Fibroblast of lung (primary cell): Measurements from ENCODE around the gene IRF5. TPM values are rescaled to one million over a fixed set of nuclear protein-coding genes. Genes with fewer than 3 reads are reported as not detected.

Experiments used
- DNase-seq, 2 donors: peaks; one replicate each; pipeline versions ENCODE4 v3.0.0 to v3.0.0-alpha.2; 2010; ENCODE audit warnings: low read depth in 2 of 2
- H2AFZ ChIP-seq: 2 replicates; pipeline ENCODE4 v1.5.1; 2012; ENCODE audit warnings: low read length, control low read depth, inconsistent platforms
- H3K27ac ChIP-seq: 2 replicates; pipeline ENCODE4 v1.5.1; 2011; ENCODE audit warnings: low read length, control low read depth; ENCODE audit not compliant: insufficient read depth
- H3K27me3 ChIP-seq: 2 replicates; pipeline ENCODE4 v1.5.1; 2011; ENCODE audit warnings: mild to moderate bottlenecking, low read length; ENCODE audit not compliant: control insufficient read depth, insufficient read depth
- H3K36me3 ChIP-seq: 2 replicates; pipeline ENCODE4 v1.5.1; 2011; ENCODE audit warnings: low read length; ENCODE audit not compliant: control insufficient read depth, insufficient read depth
- H3K4me1 ChIP-seq: 2 replicates; pipeline ENCODE4 v1.5.1; 2011; ENCODE audit warnings: low read length; ENCODE audit not compliant: control insufficient read depth, insufficient read depth; ENCODE audit errors: extremely low read depth
- H3K4me2 ChIP-seq: 2 replicates; pipeline ENCODE4 v1.5.1; 2011; ENCODE audit warnings: low read length, control low read depth; ENCODE audit not compliant: insufficient read depth; ENCODE audit errors: extremely low read depth
- H3K4me3 ChIP-seq, 4 experiments: fragments of 200-600 bp in 1 of 4; sonication (generic) in 1 of 4; replicated peaks in 1 of 4; 2 replicates each; pipeline ENCODE4 v1.5.1; 2011 to 2016; ENCODE audit warnings: low read length in 4 of 4, low read depth in 3 of 4, mild to moderate bottlenecking in 3 of 4, control low read depth in 2 of 4, inconsistent platforms in 1 of 4, mixed read lengths in 1 of 4; ENCODE audit not compliant: insufficient read depth in 1 of 4; ENCODE audit errors: control extremely low read depth in 1 of 4
- H3K79me2 ChIP-seq: 2 replicates; pipeline ENCODE4 v1.5.1; 2012; ENCODE audit warnings: mild to moderate bottlenecking, low read length, inconsistent platforms; ENCODE audit not compliant: control insufficient read depth, insufficient read depth
- H3K9ac ChIP-seq: 2 replicates; pipeline ENCODE4 v1.5.1; 2011; ENCODE audit warnings: mild to moderate bottlenecking, low read length, control low read depth; ENCODE audit not compliant: insufficient read depth
- H3K9me3 ChIP-seq: 2 replicates; pipeline ENCODE4 v1.5.1; 2012; ENCODE audit warnings: low read depth, low read length; ENCODE audit not compliant: control insufficient read depth, insufficient read depth
- H4K20me1 ChIP-seq: 2 replicates; pipeline ENCODE4 v1.5.1; 2011; ENCODE audit warnings: low read length; ENCODE audit not compliant: control insufficient read depth, insufficient read depth; ENCODE audit errors: extremely low read depth
- CTCF ChIP-seq, 2 donors: IDR thresholded peaks in 1 of 2; conservative IDR thresholded peaks in 1 of 2; 1 replicate in 1 of 2; 2 replicates in 1 of 2; pipeline ENCODE4 v1.5.1; 2011 to 2012; ENCODE audit warnings: low read length in 2 of 2, control low read depth in 1 of 2, inconsistent platforms in 1 of 2, low read depth in 1 of 2, mild to moderate bottlenecking in 1 of 2
- EZH2 ChIP-seq: IDR thresholded peaks from 2 replicates; pipeline ENCODE4 v1.5.1; 2012; ENCODE audit warnings: low read length, control low read depth, mild to moderate bottlenecking; ENCODE audit errors: missing control alignments
- polyA plus RNA-seq, 2 donors: library from polyadenylated mRNA; depleted of rRNA in 1 of 2; stranded (reverse) in 1 of 2; unstranded in 1 of 2; fragments of >200 nt; gene quantifications; 2 replicates each; pipeline ENCODE4 v1.2.1, GENCODE V29; 2011 to 2012; ENCODE audit warnings: missing spikeins in 1 of 2
- total RNA-seq: library from RNA; depleted of rRNA; stranded (reverse); fragments of >200 nt; gene quantifications from 2 replicates; pipeline ENCODE4 v1.2.1, GENCODE V29; 2014

The IRF5 gene
- total and polyA plus RNA-seq, 2 donors (not counting 1 experiment from before 2014, with no cell fraction given) = 0.33 TPM; not detected in 1

- Histone ChIP-seq H2AFZ (no peak overlapping the region), H3K27ac (no peak overlapping the region), H3K9me3 (no peaks in the 10 kb centered on the region), H3K4me2 (no peak overlapping the region), H3K4me3 (no peak overlapping the region), H3K36me3 (no peaks in the 10 kb centered on the region), H3K79me2 (no peaks in the 10 kb centered on the region), H3K4me1 (no peaks in the 10 kb centered on the region), H3K9ac (no peak overlapping the region), H4K20me1 (no peaks in the 10 kb centered on the region), H3K27me3 (peaks cover 18% of the 10 kb centered on the region)
- TF ChIP-seq EZH2 (no peak), CTCF (conservative IDR thresholded peaks at IDR 0.05 in 1 of 2, IDR thresholded peaks at IDR 0.05 in 1 of 2; ENCODE audit: low read depth in 1 of 2, low read length in 2 of 2) (no peak)
- no peak for DNase-seq
Measured at GRCh38 chr7:128932862-128933179, 4.9 kb upstream of the IRF5 start.

GRCh38 chr7:128933180-128933891 is 4.4 kb upstream of the IRF5 start:
- H3K27ac ChIP-seq = no peak overlapping the region
- no peak overlapping the region for H3K4me3 ChIP-seq
- H3K79me2 ChIP-seq = no peaks in the 10 kb centered on the region
- H4K20me1 ChIP-seq = no peaks in the 10 kb centered on the region
- TF ChIP-seq EZH2 (no peak), CTCF (conservative IDR thresholded peaks at IDR 0.05 in 1 of 2, IDR thresholded peaks at IDR 0.05 in 1 of 2; ENCODE audit: low read depth in 1 of 2, low read length in 2 of 2) (no peak)
- H2AFZ ChIP-seq = no peak overlapping the region
- no peaks in the 10 kb centered on the region for H3K9me3 ChIP-seq
- H3K4me1 ChIP-seq = no peaks in the 10 kb centered on the region
- no peak for DNase-seq
- no peak overlapping the region for H3K9ac ChIP-seq
- no peaks in the 10 kb centered on the region for H3K36me3 ChIP-seq
- peaks cover 22% of the 10 kb centered on the region for H3K27me3 ChIP-seq
- no peak overlapping the region for H3K4me2 ChIP-seq

GRCh38 chr7:128934361-128935341 is 3.1 kb upstream of the IRF5 start:
- H3K27ac ChIP-seq = no peak overlapping the region
- DNase-seq = no peak
- no peaks in the 10 kb centered on the region for H3K79me2 ChIP-seq
- no peaks in the 10 kb centered on the region for H4K20me1 ChIP-seq
- no peaks in the 10 kb centered on the region for H3K9me3 ChIP-seq
- H3K4me2 ChIP-seq = no peak overlapping the region
- no peak overlapping the region for H3K9ac ChIP-seq
- no peak overlapping the region for H3K4me3 ChIP-seq
- H3K27me3 ChIP-seq = peaks cover 33% of the 10 kb centered on the region
- no peaks in the 10 kb centered on the region for H3K4me1 ChIP-seq
- H2AFZ ChIP-seq = no peak overlapping the region
- H3K36me3 ChIP-seq = no peaks in the 10 kb centered on the region
- no peak for TF ChIP-seq EZH2
- TF ChIP-seq CTCF (conservative IDR thresholded peaks at IDR 0.05 in 1 of 2, IDR thresholded peaks at IDR 0.05 in 1 of 2; ENCODE audit: low read depth in 1 of 2, low read length in 2 of 2) = no peak
